ENCODE data around the gene PTPRE. TPM values are rescaled to one million over a fixed set of nuclear protein-coding genes. Genes with fewer than 3 reads are reported as not detected.

The PTPRE gene
- total RNA-seq, 1 experiment from 2014 or later = 0.70 TPM

GRCh38 chr10:128080641-128081040 is 173.7 kb downstream of the PTPRE start:
- no peak overlapping the region for H3K4me3 Mint-ChIP-seq
- WGBS (ENCODE audit: extremely low coverage, insufficient read length, low lambda C conversion rate) = no CpG with 5 or more reads among the region's 8 CpGs

More at GRCh38 chr10:128080641-128081040, 173.7 kb downstream of the PTPRE start:
- Histone ChIP-seq H3T11ph (ENCODE audit: low read length) (no peak overlapping the region), H3K9ac (ENCODE audit: extremely low read depth, insufficient read length, low read length) (no peak overlapping the region), H3K9me3 (ENCODE audit: control insufficient read depth, low read depth, low read length) (no peaks in the 10 kb centered on the region), H3K23ac (ENCODE audit: insufficient read length, low read depth, low read length) (no peak overlapping the region), H3K79me2 (ENCODE audit: insufficient read depth, low read length) (no peaks in the 10 kb centered on the region), H3K79me1 (ENCODE audit: insufficient read depth, low read depth, low read length, poor library complexity, severe bottlenecking) (no peaks in the 10 kb centered on the region), H4K5ac (ENCODE audit: insufficient read length, low read depth, low read length) (no peak overlapping the region), H2AFZ (ENCODE audit: low read length) (no peak overlapping the region), H3K27me3 (ENCODE audit: insufficient read depth, low read length) (no peaks in the 10 kb centered on the region), H4K8ac (replicated peaks; ENCODE audit: insufficient read length, low read depth, low read length) (no peak overlapping the region), H4K91ac (ENCODE audit: insufficient read length, low read depth, low read length) (no peak overlapping the region), H3K14ac (ENCODE audit: insufficient read depth, low read length) (no peak overlapping the region), H2BK12ac (ENCODE audit: insufficient read length, low read depth, low read length) (no peak overlapping the region), H3K56ac (ENCODE audit: insufficient read length, low read depth, low read length) (no peak overlapping the region), H3K18ac (ENCODE audit: insufficient read length, low read depth, low read length) (no peak overlapping the region), H2BK15ac (ENCODE audit: low read depth, low read length) (no peak overlapping the region), H3K4ac (ENCODE audit: low read depth, low read length) (no peak overlapping the region), H2AK5ac (ENCODE audit: insufficient read length, low read length) (no peak overlapping the region), H3K4me1 (ENCODE audit: insufficient read depth, low read length) (peaks cover 11% of the 10 kb centered on the region), H3K27ac (ENCODE audit: insufficient read length, low read depth, low read length) (no peak overlapping the region), H2BK20ac (ENCODE audit: low read depth, low read length, poor library complexity, severe bottlenecking) (no peak overlapping the region), H4K20me1 (ENCODE audit: control insufficient read depth, insufficient read depth, insufficient read length) (no peaks in the 10 kb centered on the region), H2BK5ac (ENCODE audit: insufficient read length, low read length) (no peak overlapping the region), H3K23me2 (ENCODE audit: insufficient read length, low read depth, low read length, poor library complexity, severe bottlenecking) (no peaks in the 10 kb centered on the region), H2BK120ac (ENCODE audit: low read depth, low read length, poor library complexity, severe bottlenecking) (no peak overlapping the region), H3K4me2 (ENCODE audit: insufficient read depth, insufficient read length, low read length) (no peak overlapping the region)
- Mint-ChIP-seq H3K36me3 (ENCODE audit: insufficient read depth in 1 of 3, low read depth in 3 of 3) (no peaks in the 10 kb centered on the region), H3K27me3 (ENCODE audit: low read depth) (peaks cover 2% of the 10 kb centered on the region), H3K4me1 (peaks cover 28 to 30% of the 10 kb centered on the region in 2 experiments), H3K27ac (no peak overlapping the region), H3K9me3 (no peaks in the 10 kb centered on the region)
- DNase-seq = peak; percentile 10
- TF ChIP-seq CTCF (conservative IDR thresholded peaks at IDR 0.05) = no peak

All from H9 (cell line).